ENCODE data around the gene PELI2. TPM values are rescaled to one million over a fixed set of nuclear protein-coding genes. Genes with fewer than 3 reads are reported as not detected.

PELI2 gene
- total and polyA plus RNA-seq, 2 of the 4 experiments (the other 2 are of a cell fraction): 6.0 to 36.7 TPM

DNA sequence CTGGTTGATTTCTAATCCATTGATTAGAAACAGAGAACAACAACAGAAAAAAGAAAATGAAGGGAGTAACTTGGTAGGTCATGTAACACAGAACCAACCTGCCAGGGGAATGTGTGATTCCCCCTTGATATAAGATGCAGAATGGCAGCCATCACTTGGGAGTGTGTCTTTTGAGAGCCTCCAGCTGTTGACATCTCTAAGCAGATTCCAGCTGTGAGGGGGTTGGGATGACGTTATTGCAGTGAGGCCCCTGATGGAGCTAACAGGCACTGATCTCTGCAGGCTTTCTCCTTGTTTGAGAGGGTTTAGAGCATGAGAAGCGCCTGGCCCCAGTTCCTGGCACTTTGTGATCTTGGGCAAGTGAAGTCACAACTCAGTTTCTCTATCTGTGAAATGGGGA lies 124.9 kb downstream of the PELI2 start:
- DNase-seq (no peak), ATAC-seq (ENCODE audit: low read depth) (no peak)
- ChIA-PET CTCF (interaction anchor here (1.2 kb wide), 2 partner anchors 35 to 97 kb away, joined by 4 to 5 read pairs; no protein-coding TSS in a partner anchor), POLR2A (ENCODE audit: unreplicated experiment) (no interaction called here)
- no peak overlapping the region for H2AK9ac ChIP-seq (replicated peaks; ENCODE audit: low read depth, low read length, poor library complexity)
- peak overlapping the region in 1 of 2 experiments; percentile 11; a peak in 1 of 4 replicates for H4K8ac ChIP-seq (ENCODE audit: low read depth in 2 of 2, low read length in 2 of 2)
- no peaks in the 10 kb centered on the region for H4K20me1 ChIP-seq (ENCODE audit: insufficient read depth, low read length)
- H3K18ac ChIP-seq (ENCODE audit: low read depth, low read length): no peak overlapping the region; the same call in 1 of the 2 replicates
- H3K9me1 ChIP-seq (ENCODE audit: insufficient read depth, low read length): 0 out of 2 replicates have a peak, but pooled peaks cover 5% of the 10 kb centered on the region
- peak overlapping the region; percentile 51 for H2BK120ac ChIP-seq (ENCODE audit: low read depth, low read length)
- H2AK5ac ChIP-seq (ENCODE audit: low read depth, low read length): peak overlapping the region; percentile 70
- WGBS, 2 experiments (ENCODE audit: extremely low coverage in 2 of 2, insufficient read length in 1 of 2): no CpG with 5 or more reads among the region's 2 CpGs
- peak overlapping the region; percentile 46 for H3K14ac ChIP-seq (replicated peaks; ENCODE audit: low read depth, low read length)
- H4K91ac ChIP-seq (ENCODE audit: insufficient read depth, low read depth, low read length): peak overlapping the region; percentile 78
- H4K5ac ChIP-seq (ENCODE audit: low read depth, low read length): no peak overlapping the region
- TF ChIP-seq SMC3 (IDR thresholded peaks at IDR 0.05; ENCODE audit: low read depth, low read length): no peak
- no peak for TF ChIP-seq BHLHE40 (IDR thresholded peaks at IDR 0.05; ENCODE audit: low read depth, low read length)
- TF ChIP-seq CEBPB (IDR thresholded peaks at IDR 0.05; ENCODE audit: low read depth, low read length): no peak
- no peak for TF ChIP-seq RCOR1 (IDR thresholded peaks at IDR 0.05; ENCODE audit: insufficient replicate concordance, low read length)
- TF ChIP-seq POLR2A (IDR thresholded peaks at IDR 0.05; ENCODE audit: low read depth, low read length): no peak
- TF ChIP-seq MAZ (IDR thresholded peaks at IDR 0.05; ENCODE audit: borderline replicate concordance, low read depth, low read length): no peak
- no peak for TF ChIP-seq MXI1 (IDR thresholded peaks at IDR 0.05; ENCODE audit: borderline replicate concordance, low read depth, low read length)
- TF ChIP-seq RFX5 (IDR thresholded peaks at IDR 0.05; ENCODE audit: low read depth, low read length): no peak
- TF ChIP-seq RAD21 (IDR thresholded peaks at IDR 0.05; ENCODE audit: low read length): no peak
- peaks cover 7 to 20% of the 10 kb centered on the region in 2 experiments; a peak in 2 of 4 replicates for H3K79me1 ChIP-seq (ENCODE audit: low read depth in 1 of 2, low read length in 2 of 2)
- H3K56ac ChIP-seq (ENCODE audit: extremely low read depth, insufficient read depth, low read length): no peak overlapping the region
- H3K27me3 ChIP-seq (ENCODE audit: control insufficient read depth, insufficient read depth, low read length): no peaks in the 10 kb centered on the region
- in situ Hi-C loops (cut with MboI; ENCODE audit: low sequenced_read_pairs) (no loop called here), intact Hi-C loops (cut with micrococcal nuclease) (no loop called here), dilution Hi-C loops (cut with HindIII; ENCODE audit: low sequenced_read_pairs, unreplicated experiment) (no loop called here)
- H3K9ac ChIP-seq (ENCODE audit: low read depth, low read length): no peak overlapping the region
- H2BK20ac ChIP-seq (ENCODE audit: low read depth, low read length): peak overlapping the region; percentile 59; the same call in 1 of the 2 replicates
- no peaks in the 10 kb centered on the region for H3K36me3 ChIP-seq (ENCODE audit: control insufficient read depth, insufficient read depth, low read length)
- peak overlapping the region; percentile 62 for H3K4ac ChIP-seq (ENCODE audit: low read depth, low read length)
- no TSS peak for BruUV-seq (replicated peaks)
- H2AFZ ChIP-seq (replicated peaks; ENCODE audit: low read length, poor library complexity): no peak overlapping the region
- H3K27ac ChIP-seq (ENCODE audit: insufficient read depth, low read length): no peak overlapping the region; the same call in 1 of the 2 replicates
- peak overlapping the region; percentile 66 for H3K23ac ChIP-seq (ENCODE audit: low read depth, low read length)
- peaks cover 13% of the 10 kb centered on the region for H3K4me1 ChIP-seq (ENCODE audit: control insufficient read depth, insufficient read depth, low read length)
- H3K4me2 ChIP-seq (ENCODE audit: low read depth, low read length): no peak overlapping the region
- peak overlapping the region; percentile 98 for H2BK5ac ChIP-seq (ENCODE audit: low read depth, low read length, poor library complexity, severe bottlenecking)
- H3K9me3 ChIP-seq (ENCODE audit: control insufficient read depth, insufficient read depth, low read length): no peaks in the 10 kb centered on the region
- no peak overlapping the region for H3K4me3 ChIP-seq (ENCODE audit: insufficient read depth, low read depth, low read length)
- H2BK15ac ChIP-seq (ENCODE audit: low read depth, low read length): peak overlapping the region; percentile 45; the same call in 1 of the 3 replicates
